Liver (tissue), 9 donors: ENCODE data around the gene AFP. TPM values are rescaled to one million over a fixed set of nuclear protein-coding genes. Genes with fewer than 3 reads are reported as not detected.
A peak's percentile ranks its signal among the peaks of the same experiment; 100 is the strongest.

Experiments used
- DNase-seq: peaks from one replicate; pipeline ENCODE4 v3.0.0-alpha.2; 2017; ENCODE audit warnings: low spot score
- H3K27ac ChIP-seq, 2 donors: one replicate each; pipeline ENCODE4 v1.7.0; 2013; ENCODE audit warnings: inconsistent platforms in 2 of 2, low read length in 2 of 2, control low read depth in 1 of 2, low read depth in 1 of 2, mild to moderate bottlenecking in 1 of 2
- H3K27me3 ChIP-seq, 4 donors: one replicate each; pipeline versions ENCODE4 v1.6.1 to v1.7.0; 2013; ENCODE audit warnings: low read length in 3 of 4, inconsistent platforms in 1 of 4, mild to moderate bottlenecking in 1 of 4, moderate library complexity in 1 of 4; ENCODE audit not compliant: control insufficient read depth in 4 of 4, insufficient read depth in 4 of 4
- H3K36me3 ChIP-seq, 4 donors: one replicate each; pipeline versions ENCODE4 v1.6.1 to v1.7.0; 2013; ENCODE audit warnings: low read length in 3 of 4, mild to moderate bottlenecking in 3 of 4, low read depth in 1 of 4, moderate library complexity in 1 of 4; ENCODE audit not compliant: control insufficient read depth in 4 of 4, insufficient read depth in 3 of 4
- H3K4me1 ChIP-seq, 4 donors: one replicate each; pipeline versions ENCODE4 v1.6.1 to v1.7.0; 2013; ENCODE audit warnings: low read length in 3 of 4, mild to moderate bottlenecking in 3 of 4, moderate library complexity in 1 of 4; ENCODE audit not compliant: control insufficient read depth in 4 of 4, insufficient read depth in 4 of 4
- H3K4me3 ChIP-seq, 3 donors: one replicate each; pipeline versions ENCODE4 v1.6.1 to v1.7.0; 2013; ENCODE audit warnings: low read length in 3 of 3, control low read depth in 1 of 3, low read depth in 1 of 3, mild to moderate bottlenecking in 1 of 3
- H3K9ac ChIP-seq, 2 donors: one replicate each; pipeline ENCODE4 v1.7.0; 2013; ENCODE audit warnings: low read length in 2 of 2, mild to moderate bottlenecking in 2 of 2, moderate library complexity in 2 of 2, control low read depth in 1 of 2, low read depth in 1 of 2
- H3K9me3 ChIP-seq, 4 donors: one replicate each; pipeline versions ENCODE4 v1.6.1 to v1.7.0; 2013; ENCODE audit warnings: low read length in 3 of 4; ENCODE audit not compliant: control insufficient read depth in 4 of 4
- EGR1 ChIP-seq, 2 donors: IDR thresholded peaks; 2 replicates each; pipeline ENCODE4 v1.6.1; 2016 to 2018; ENCODE audit warnings: antibody characterized with exemption in 2 of 2, low read depth in 2 of 2
- FOXA2 ChIP-seq: IDR thresholded peaks from 2 replicates; pipeline ENCODE4 v1.6.1; 2016; ENCODE audit warnings: antibody characterized with exemption
- HNF4A ChIP-seq, 2 donors: conservative IDR thresholded peaks; 2 replicates each; pipeline ENCODE4 v1.6.1; 2016; ENCODE audit warnings: antibody characterized with exemption in 2 of 2, mild to moderate bottlenecking in 2 of 2
- HNF4G ChIP-seq: IDR thresholded peaks from 2 replicates; pipeline ENCODE4 v1.6.1; 2016; ENCODE audit warnings: antibody characterized with exemption
- JUND ChIP-seq, 2 donors: IDR thresholded peaks; 2 replicates each; pipeline ENCODE4 v1.6.1; 2016; ENCODE audit warnings: antibody characterized with exemption in 2 of 2
- NR2F2 ChIP-seq: IDR thresholded peaks from 2 replicates; pipeline ENCODE4 v1.6.1; 2016; ENCODE audit warnings: antibody characterized with exemption
- RAD21 ChIP-seq, 2 donors: IDR thresholded peaks; 2 replicates each; pipeline ENCODE4 v1.6.1; 2016; ENCODE audit warnings: antibody characterized with exemption in 2 of 2, mild to moderate bottlenecking in 2 of 2
- RXRA ChIP-seq, 2 donors: IDR thresholded peaks; 2 replicates each; pipeline ENCODE4 v1.6.1; 2017 to 2018; ENCODE audit warnings: antibody characterized with exemption in 2 of 2, mild to moderate bottlenecking in 1 of 2
- SP1 ChIP-seq: IDR thresholded peaks from 2 replicates; pipeline ENCODE4 v1.6.1; 2018; ENCODE audit warnings: antibody characterized with exemption, mild to moderate bottlenecking
- TAF1 ChIP-seq: conservative IDR thresholded peaks from 2 replicates; pipeline ENCODE4 v1.6.1; 2016; ENCODE audit warnings: antibody characterized with exemption, mild to moderate bottlenecking
- YY1 ChIP-seq: IDR thresholded peaks from 2 replicates; pipeline ENCODE4 v1.6.1; 2016; ENCODE audit warnings: antibody characterized with exemption, mild to moderate bottlenecking
- WGBS: extraction: QIAGEN DNeasy Blood & Tissue Kit; methylation state at CpG from one replicate; pipeline ENCODE4 v1.1.7; 2013; 5-methylcytosine and 5-hydroxymethylcytosine counted together
- polyA plus RNA-seq, 2 donors: library from polyadenylated mRNA; stranded (reverse) in 1 of 2; unstranded in 1 of 2; fragments of 200-250 nt in 1 of 2; fragments of >200 nt in 1 of 2; fragmentation: Nextera tagmentation in 1 of 2; extraction: Ambion mirVana in 1 of 2; gene quantifications; one replicate each; pipeline versions ENCODE4 v1.2.1 to v1.2.3, GENCODE V29; 2013 to 2015
- total RNA-seq, 2 donors: library from RNA; depleted of rRNA; stranded (reverse); fragments of >200 nt; gene quantifications; one replicate each; pipeline ENCODE4 v1.2.3, GENCODE V29; 2014
- TF ChIP-seq, protein P1 (sequence below): fragments of 150-350 bp; IDR thresholded peaks from 2 replicates; pipeline ENCODE4 v1.5.1; 2017; ENCODE audit warnings: improper control_type of control experiment, low read depth, low read length; ENCODE audit not compliant: missing input control
- TF ChIP-seq, protein P2 (sequence below): IDR thresholded peaks from 2 replicates; pipeline ENCODE4 v1.6.1; 2016; ENCODE audit warnings: antibody characterized with exemption
- TF ChIP-seq, protein P3 (sequence below): IDR thresholded peaks from 2 replicates; pipeline ENCODE4 v1.6.1; 2016; ENCODE audit warnings: antibody characterized with exemption, mild to moderate bottlenecking
- donor health status: healthy.
- donor health status: healthy.
- donor health status: healthy.
- donor health status: healthy.
- donor health status: healthy.

The AFP gene
- total and polyA plus RNA-seq, 4 donors = 1.0 to 3,875 (median 5.7) TPM

DNA sequence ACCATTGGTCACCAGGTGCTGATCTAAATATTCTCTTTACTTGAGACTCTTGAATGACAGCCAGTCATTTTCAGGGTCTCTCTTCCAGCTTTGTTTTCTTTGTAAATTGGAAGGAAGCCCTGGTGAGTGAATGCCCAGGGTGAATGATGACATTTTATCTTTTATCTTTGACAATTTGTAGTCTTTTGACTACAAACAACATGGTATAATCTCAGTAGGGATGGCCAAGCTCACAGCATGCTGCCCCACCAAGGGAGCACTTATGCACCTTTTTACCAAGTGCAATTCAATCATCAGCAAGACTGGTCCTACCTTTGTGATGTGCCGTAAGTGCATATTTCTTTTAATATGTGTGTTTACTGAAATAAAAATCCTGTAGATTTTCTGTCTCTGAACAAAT is 51.2 kb downstream of the AFP start:
- peaks cover 3 to 39% (median 16%) of the 10 kb centered on the region in 4 donors for H3K4me1 ChIP-seq
- H3K9ac ChIP-seq = no peak overlapping the region
- H3K27me3 ChIP-seq = no peaks in the 10 kb centered on the region
- DNase-seq = no peak
- H3K36me3 ChIP-seq = peaks cover 5 to 52% (median 25%) of the 10 kb centered on the region in 4 donors
- no peaks in the 10 kb centered on the region for H3K9me3 ChIP-seq
- no peak overlapping the region for H3K4me3 ChIP-seq
- WGBS = 95% methylated on average over 1 of the region's 1 CpG
- H3K27ac ChIP-seq = no peak overlapping the region
- TF ChIP-seq SP1 (no peak), YY1 (no peak), TAF1 (no peak), NR2F2 (no peak)

DNA sequence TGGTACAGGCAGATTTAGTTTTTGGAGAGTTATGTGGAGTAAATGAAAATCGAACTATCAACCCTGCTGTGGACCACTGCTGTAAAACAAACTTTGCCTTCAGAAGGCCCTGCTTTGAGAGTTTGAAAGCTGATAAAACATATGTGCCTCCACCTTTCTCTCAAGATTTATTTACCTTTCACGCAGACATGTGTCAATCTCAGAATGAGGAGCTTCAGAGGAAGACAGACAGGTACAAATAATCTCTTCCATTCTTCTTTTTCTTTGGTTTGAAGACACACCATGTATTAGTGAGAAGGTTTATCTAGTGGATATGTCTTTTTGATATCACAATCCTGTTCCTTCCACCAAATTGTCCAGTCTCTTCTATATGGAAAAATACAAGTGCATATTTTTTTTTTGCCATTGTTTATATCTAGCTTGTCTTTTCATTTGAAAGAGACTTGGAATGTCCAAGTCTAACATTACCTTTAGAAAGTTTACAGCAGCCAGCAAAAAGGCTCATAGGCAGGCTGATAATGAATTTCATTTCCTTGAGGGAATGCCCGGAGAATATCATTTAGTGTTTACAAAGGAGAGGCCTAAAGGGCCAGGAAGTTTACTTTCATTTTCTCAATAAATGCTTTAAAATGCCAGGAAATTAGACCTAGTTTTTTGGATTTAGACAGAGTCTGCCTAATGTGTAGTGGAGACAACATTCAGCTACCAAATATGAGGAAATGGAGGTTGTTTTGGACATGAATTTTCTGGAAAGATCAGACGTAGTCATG is 64.2 kb downstream of the AFP start:
- TF ChIP-seq SP1 (no peak), YY1 (no peak), JUND (IDR thresholded peaks at IDR 0.05) (no peak), EGR1 (IDR thresholded peaks at IDR 0.05; ENCODE audit: low read depth in 2 of 2) (no peak), RXRA (IDR thresholded peaks at IDR 0.05) (no peak)
- TF ChIP-seq, protein P1, sequence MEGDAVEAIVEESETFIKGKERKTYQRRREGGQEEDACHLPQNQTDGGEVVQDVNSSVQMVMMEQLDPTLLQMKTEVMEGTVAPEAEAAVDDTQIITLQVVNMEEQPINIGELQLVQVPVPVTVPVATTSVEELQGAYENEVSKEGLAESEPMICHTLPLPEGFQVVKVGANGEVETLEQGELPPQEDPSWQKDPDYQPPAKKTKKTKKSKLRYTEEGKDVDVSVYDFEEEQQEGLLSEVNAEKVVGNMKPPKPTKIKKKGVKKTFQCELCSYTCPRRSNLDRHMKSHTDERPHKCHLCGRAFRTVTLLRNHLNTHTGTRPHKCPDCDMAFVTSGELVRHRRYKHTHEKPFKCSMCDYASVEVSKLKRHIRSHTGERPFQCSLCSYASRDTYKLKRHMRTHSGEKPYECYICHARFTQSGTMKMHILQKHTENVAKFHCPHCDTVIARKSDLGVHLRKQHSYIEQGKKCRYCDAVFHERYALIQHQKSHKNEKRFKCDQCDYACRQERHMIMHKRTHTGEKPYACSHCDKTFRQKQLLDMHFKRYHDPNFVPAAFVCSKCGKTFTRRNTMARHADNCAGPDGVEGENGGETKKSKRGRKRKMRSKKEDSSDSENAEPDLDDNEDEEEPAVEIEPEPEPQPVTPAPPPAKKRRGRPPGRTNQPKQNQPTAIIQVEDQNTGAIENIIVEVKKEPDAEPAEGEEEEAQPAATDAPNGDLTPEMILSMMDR = no peak
- TF ChIP-seq, protein P2, sequence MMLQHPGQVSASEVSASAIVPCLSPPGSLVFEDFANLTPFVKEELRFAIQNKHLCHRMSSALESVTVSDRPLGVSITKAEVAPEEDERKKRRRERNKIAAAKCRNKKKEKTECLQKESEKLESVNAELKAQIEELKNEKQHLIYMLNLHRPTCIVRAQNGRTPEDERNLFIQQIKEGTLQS = no peak
- TF ChIP-seq, protein P3, sequence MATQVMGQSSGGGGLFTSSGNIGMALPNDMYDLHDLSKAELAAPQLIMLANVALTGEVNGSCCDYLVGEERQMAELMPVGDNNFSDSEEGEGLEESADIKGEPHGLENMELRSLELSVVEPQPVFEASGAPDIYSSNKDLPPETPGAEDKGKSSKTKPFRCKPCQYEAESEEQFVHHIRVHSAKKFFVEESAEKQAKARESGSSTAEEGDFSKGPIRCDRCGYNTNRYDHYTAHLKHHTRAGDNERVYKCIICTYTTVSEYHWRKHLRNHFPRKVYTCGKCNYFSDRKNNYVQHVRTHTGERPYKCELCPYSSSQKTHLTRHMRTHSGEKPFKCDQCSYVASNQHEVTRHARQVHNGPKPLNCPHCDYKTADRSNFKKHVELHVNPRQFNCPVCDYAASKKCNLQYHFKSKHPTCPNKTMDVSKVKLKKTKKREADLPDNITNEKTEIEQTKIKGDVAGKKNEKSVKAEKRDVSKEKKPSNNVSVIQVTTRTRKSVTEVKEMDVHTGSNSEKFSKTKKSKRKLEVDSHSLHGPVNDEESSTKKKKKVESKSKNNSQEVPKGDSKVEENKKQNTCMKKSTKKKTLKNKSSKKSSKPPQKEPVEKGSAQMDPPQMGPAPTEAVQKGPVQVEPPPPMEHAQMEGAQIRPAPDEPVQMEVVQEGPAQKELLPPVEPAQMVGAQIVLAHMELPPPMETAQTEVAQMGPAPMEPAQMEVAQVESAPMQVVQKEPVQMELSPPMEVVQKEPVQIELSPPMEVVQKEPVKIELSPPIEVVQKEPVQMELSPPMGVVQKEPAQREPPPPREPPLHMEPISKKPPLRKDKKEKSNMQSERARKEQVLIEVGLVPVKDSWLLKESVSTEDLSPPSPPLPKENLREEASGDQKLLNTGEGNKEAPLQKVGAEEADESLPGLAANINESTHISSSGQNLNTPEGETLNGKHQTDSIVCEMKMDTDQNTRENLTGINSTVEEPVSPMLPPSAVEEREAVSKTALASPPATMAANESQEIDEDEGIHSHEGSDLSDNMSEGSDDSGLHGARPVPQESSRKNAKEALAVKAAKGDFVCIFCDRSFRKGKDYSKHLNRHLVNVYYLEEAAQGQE = no peak
- Histone ChIP-seq H3K27ac (peak overlapping the region; percentile 36 to 48), H3K4me3 (no peak overlapping the region), H3K27me3 (no peaks in the 10 kb centered on the region), H3K9ac (no peak overlapping the region), H3K4me1 (peaks cover 5 to 53% (median 23%) of the 10 kb centered on the region in 4 donors), H3K9me3 (no peaks in the 10 kb centered on the region), H3K36me3 (peaks cover 5 to 52% (median 26%) of the 10 kb centered on the region in 4 donors)
- 46% methylated on average over 4 of the region's 4 CpGs for WGBS
- DNase-seq = no peak

DNA sequence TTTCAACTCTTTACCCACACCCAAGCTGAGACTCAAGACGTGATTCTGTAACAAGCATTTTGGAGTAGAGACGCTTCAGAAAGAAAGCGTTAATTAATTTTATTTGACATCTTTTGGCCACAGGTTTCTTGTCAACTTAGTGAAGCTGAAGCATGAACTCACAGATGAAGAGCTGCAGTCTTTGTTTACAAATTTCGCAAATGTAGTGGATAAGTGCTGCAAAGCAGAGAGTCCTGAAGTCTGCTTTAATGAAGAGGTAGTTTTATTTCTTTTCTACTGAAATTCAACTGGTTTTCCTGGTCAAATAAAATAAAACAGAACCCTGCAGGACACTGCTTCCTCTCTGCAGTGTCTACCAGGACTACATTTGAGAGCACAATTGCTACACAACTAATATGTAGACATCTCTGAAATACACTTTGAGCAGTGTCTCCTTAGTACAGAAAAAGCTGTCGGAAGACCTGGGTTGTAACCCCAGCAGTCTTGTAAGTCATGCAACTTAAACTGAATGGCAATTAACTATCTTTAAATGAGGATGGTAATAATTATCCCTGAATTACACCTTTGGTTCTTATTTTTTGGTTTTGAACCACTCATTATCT is 65.7 kb downstream of the AFP start:
- H3K27ac ChIP-seq = peak overlapping the region in 1 of 2 donors; percentile 51
- 59% methylated on average over 5 of the region's 5 CpGs for WGBS
- peaks cover 5 to 48% (median 22%) of the 10 kb centered on the region in 4 donors for H3K36me3 ChIP-seq

More for the DNA sequence above, 65.7 kb downstream of the AFP start:
- Histone ChIP-seq H3K4me3 (no peak overlapping the region), H3K27me3 (no peaks in the 10 kb centered on the region), H3K4me1 (peaks cover 5 to 66% (median 35%) of the 10 kb centered on the region in 4 donors), H3K9ac (no peak overlapping the region), H3K9me3 (no peaks in the 10 kb centered on the region)
- no peak for DNase-seq
- peak in 1 of 2 donors; percentile 22 for TF ChIP-seq HNF4A (conservative IDR thresholded peaks at IDR 0.05)
- TF ChIP-seq RAD21 (IDR thresholded peaks at IDR 0.05) = peak; percentile 5 to 12
- no peak for TF ChIP-seq HNF4G
- TF ChIP-seq FOXA2 = peak; percentile 80
